ENCODE results near the gene UCN3. TPM values are rescaled to one million over a fixed set of nuclear protein-coding genes. Genes with fewer than 3 reads are reported as not detected.
"Not testable (repeated sequence)": the region's sequence is repeated elsewhere in the genome, so short reads cannot be mapped to it uniquely, and the experiment has no call there.

UCN3 gene
- total RNA-seq, 2 donors from 2014 or later: not detected

DNA sequence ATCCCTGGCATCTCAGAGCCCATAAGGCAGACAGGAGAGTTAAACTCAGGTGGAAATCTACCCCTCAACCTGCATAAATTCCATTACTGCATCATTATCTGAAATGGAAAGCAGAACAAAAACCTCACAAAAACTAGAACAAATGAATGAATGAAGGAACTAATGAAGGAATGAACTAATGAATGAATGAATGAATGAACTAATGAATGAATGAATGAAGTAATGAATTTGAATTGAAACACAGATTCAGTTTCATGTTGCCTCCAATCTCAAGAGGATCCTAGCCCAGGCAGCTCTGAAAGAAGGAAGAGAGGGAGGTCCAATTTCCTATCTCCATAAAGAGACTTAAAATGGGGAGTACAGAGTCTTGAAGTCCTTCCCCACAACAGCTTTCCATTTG, 1.9 kb upstream of the UCN3 start:
- DNase-seq (ENCODE audit: low spot score): no peak
- intact Hi-C loops (cut with DNase I): no loop called here

- intact Hi-C loops (cut with DNase I): no loop called here
- no peak for DNase-seq (ENCODE audit: low spot score)
These were observed 392 bp upstream of the UCN3 start for GRCh38 chr10:5364374-5364773.

DNA sequence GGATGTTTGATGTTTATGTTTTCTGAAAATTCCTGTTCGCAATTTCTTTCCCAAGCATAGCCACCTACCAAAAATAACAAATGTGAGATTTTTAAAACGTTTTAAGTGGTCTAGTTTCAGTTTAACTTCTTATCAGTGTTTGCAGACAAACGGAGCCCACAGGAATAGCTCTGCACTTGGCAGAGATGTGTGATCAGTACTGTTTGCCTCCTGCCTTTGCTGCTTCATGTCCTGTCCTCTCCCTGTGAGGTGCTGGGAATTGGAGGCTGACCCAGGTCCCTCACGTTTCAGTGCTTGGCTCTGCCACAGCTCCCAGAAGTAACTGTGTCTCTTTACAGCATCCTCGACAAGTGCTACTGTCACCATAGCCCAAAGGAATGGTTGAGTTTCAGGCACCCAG, 1.2 kb downstream of the UCN3 start:
- no peak for DNase-seq (ENCODE audit: low spot score)
- intact Hi-C loops (cut with DNase I): no loop called here

DNA sequence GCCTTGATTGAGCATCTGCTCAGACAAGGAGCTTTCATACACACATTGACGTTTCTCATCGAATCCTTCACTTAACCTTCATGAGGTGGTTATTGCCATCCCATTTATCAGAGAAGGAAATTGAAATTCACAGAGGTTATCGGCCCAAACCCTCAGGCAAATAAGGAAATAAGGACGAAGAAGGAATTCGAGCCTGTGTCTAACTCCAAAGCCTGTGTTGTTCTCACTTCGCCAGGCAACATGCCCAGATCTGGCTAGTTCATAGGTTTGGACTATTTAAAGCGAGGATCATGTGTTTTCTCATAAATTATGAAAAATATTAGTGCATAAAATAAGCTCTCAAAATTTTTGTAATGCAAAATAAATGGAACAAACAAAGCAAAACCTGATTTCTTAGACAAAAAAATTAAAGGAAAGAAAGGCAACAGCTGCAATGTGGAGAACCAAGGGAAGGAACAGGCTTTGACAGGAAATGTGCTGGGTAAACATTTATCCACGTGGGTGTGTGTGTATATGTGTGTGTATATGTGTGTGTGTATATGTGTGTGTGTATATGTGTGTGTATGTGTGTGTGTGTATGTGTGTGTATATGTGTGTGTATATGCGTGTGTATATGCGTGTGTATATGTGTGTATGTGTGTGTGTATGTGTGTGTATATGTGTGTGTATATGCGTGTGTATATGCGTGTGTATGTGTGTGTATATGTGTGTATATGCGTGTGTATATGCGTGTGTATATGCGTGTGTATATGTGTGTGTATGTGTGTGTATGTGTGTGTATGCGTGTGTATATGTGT, 4.8 kb downstream of the UCN3 start:
- no peak for DNase-seq (ENCODE audit: low spot score)
- intact Hi-C loops (cut with DNase I): loop anchor here in 1 of 2 donors (10.0 kb wide), 1 partner anchor 515 kb away; no protein-coding TSS in a partner anchor

DNA sequence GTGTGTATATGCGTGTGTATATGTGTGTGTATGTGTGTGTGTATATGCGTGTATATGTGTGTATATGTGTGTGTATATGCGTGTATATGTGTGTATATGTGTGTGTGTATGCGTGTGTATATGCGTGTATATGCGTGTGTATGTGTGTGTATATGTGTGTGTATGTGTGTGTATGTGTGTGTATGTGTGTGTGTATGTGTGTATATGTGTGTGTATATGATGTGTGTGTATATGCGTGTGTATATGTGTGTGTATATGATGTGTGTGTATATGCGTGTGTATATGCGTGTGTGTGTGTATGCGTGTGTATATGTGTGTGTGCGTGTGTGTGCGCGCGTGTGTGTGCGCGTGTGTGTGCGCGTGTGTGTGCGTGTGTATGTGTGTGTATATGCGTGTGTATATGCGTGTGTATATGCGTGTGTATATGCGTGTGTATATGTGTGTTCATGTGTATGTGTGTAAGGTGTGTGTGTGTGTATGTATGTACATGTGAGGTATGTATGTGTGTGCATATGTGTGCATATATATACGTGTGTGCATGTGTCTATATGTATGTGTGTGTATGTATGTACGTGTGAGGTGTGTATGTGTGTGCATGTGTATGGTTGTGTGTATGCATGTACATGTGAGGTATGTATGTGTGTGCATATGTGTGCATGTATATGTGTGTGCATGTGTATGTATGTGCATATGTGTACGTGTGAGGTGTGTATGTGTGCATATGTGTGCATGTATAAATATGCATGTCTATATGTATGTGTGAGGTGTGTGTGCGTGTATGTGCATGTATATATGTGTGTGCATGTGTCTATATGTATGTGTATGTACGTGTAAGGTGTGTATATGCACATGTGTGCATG, 6.0 kb downstream of the UCN3 start:
- DNase-seq (ENCODE audit: low spot score): no peak
- intact Hi-C loops (cut with DNase I): loop anchor here in 1 of 2 donors (10.0 kb wide), 1 partner anchor 516 kb away; no protein-coding TSS in a partner anchor

- intact Hi-C loops (cut with DNase I): loop anchor here in 1 of 2 donors (10.0 kb wide), 1 partner anchor 519 kb away; no protein-coding TSS in a partner anchor
- DNase-seq (ENCODE audit: low spot score): no peak
These were observed 8.5 kb downstream of the UCN3 start for GRCh38 chr10:5373307-5373706.

DNA sequence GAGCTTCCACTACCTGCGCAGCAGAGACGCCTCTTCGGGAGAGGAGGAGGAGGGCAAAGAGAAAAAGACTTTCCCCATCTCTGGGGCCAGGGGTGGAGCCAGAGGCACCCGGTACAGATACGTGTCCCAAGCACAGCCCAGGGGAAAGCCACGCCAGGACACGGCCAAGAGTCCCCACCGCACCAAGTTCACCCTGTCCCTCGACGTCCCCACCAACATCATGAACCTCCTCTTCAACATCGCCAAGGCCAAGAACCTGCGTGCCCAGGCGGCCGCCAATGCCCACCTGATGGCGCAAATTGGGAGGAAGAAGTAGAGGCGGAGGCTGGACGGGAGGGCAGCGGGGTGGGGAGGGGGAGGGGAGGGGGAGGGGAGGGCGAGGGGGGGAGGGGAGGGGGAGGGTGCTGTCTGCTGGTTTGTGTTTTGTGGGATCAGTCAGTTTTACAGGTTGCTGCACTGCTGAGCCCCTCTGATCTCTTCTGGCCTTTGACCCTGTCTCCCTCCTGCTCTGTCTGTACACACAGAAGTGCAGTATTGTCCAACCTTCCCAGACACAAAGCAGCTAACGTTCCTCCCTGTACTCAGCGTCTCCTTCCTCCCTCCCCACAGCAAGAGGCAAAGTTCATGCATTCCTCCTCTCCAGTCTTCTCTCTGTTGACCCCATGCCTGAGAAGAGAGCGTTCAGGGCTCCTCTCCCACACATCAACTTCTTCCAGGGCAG, 9.3 kb downstream of the UCN3 start:
- no peak for DNase-seq (ENCODE audit: low spot score)
- intact Hi-C loops (cut with DNase I): loop anchor here in 1 of 2 donors (10.0 kb wide), 1 partner anchor 519 kb away; no protein-coding TSS in a partner anchor

DNA sequence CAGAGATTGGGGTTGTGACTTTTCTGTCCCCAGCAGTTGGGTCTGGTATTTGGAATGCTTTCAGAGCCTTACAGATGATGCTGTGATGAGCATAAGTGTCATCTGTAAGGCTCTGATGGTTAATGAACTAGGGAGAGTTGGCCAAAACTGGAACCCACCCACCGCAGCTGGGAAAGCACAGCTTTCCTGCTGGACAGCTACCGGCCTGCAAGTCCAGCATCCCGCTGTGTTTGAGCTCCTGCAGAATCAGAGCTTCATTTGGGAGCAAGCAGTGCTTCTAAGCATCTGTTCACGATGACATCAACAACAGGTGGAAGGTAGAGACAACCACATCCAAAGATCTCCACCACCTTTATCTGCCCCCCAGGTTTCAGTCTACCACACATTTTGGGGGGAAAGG, 11.7 kb downstream of the UCN3 start:
- intact Hi-C loops (cut with DNase I): loop anchor here in 1 of 2 donors (10.0 kb wide), 1 partner anchor 522 kb away; no protein-coding TSS in a partner anchor
- DNase-seq (ENCODE audit: low spot score): no peak

GRCh38 chr10:5379202-5379601, 14.4 kb downstream of the UCN3 start:
- DNase-seq (ENCODE audit: low spot score): not testable (repeated sequence)
- intact Hi-C loops (cut with DNase I): loop anchor here in 1 of 2 donors (10.0 kb wide), 1 partner anchor 524 kb away; no protein-coding TSS in a partner anchor

DNA sequence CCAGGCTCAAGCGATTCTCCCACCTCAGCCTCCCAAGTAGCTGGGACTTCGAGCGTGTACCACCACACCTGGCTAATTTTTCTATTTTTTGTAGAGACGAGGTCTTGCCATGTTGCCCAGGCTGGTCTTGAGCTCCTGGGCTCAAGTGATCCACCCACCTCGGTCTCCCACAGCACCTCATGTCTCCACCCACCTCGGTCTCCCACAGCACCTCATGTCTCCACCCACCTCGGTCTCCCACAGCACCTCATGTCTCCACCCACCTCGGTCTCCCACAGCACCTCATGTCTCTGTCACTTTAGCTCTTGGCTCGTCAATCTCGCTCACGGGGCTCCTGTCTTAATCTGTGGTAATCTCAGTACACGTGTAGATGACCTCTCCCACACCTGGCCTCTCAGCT, 15.6 kb downstream of the UCN3 start:
- DNase-seq (ENCODE audit: low spot score); intact Hi-C loops (cut with DNase I): not testable (repeated sequence)

GRCh38 chr10:5381187-5381586, 16.4 kb downstream of the UCN3 start:
- intact Hi-C loops (cut with DNase I): no loop called here
- no peak for DNase-seq (ENCODE audit: low spot score)

DNA sequence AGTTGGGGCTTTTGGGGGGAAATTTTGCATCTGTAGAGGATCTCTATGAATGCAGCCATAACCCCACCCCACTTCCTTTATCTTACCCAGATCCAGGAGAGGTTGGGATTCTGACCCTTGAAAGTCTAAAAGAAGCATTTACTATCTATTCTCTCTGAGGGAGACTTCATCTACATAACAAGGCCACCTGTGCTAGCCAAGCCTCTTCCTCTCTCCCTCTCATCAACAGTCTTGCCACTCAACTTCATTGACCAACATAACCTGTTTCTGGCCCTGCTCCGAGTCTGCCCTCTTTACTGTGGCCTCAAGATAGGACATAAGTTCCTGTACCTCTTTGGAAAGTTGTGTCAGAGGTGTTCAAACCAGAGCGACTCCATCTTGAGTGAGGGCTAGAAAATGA, 20.5 kb downstream of the UCN3 start:
- no peak for DNase-seq (ENCODE audit: low spot score)
- intact Hi-C loops (cut with DNase I): no loop called here

- DNase-seq (ENCODE audit: low spot score): no peak
- intact Hi-C loops (cut with DNase I): no loop called here
These were observed 22.4 kb downstream of the UCN3 start for GRCh38 chr10:5387169-5387568.

DNA sequence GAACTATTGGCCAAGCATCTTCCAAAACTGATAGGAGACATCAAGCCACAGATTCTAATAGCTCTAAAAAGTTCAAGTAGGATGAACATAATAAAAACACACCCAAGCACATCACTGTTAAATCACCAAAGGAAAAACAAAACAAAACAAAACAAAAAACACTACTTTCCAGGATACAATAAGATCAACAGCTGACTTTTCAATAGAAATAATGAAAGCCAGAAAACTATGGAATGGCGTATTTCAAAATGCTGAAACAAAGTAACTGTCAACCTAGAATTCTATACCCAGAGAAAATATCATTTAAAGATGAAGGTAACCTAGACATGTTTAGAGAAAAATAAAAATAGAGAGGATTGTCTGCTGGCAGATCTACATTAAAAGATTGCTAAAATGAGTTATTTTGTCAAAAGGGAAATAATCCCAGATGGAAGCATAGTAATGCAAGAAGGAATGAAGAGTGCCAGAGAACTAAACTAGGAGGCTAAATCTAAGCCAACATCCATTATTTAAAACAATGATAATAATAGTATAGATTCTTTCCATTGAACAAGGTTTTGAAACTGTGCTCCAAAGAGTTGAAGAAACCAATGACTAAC, 25.9 kb downstream of the UCN3 start:
- DNase-seq (ENCODE audit: low spot score): no peak
- intact Hi-C loops (cut with DNase I): no loop called here

- intact Hi-C loops (cut with DNase I): no loop called here
- no peak for DNase-seq (ENCODE audit: low spot score)
These were observed 27.0 kb downstream of the UCN3 start for GRCh38 chr10:5391790-5392189.

GRCh38 chr10:5393529-5393928, 28.8 kb downstream of the UCN3 start:
- intact Hi-C loops (cut with DNase I): no loop called here
- no peak for DNase-seq (ENCODE audit: low spot score)

DNA sequence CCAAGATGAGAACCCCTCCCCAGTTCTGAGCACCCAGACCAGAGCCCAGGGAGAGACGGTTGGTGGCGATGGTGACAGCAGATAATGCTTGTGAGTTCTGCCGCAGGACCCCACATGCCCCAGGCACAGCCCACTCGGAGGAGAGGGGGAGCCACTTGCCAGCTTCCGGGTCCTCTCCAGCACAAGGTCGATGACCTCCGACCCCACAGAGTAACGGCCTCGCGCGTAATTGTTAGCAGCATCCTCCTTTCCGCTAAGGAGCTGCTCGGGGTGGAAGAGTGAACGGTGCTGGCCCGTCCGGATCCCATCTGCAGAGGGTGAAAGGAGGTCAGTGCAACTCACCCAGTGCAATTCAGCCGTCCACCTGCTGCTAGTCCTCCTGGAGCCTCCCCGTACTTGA, 30.4 kb downstream of the UCN3 start:
- intact Hi-C loops (cut with DNase I): no loop called here
- no peak for DNase-seq (ENCODE audit: low spot score)

GRCh38 chr10:5396556-5397300, 32.0 kb downstream of the UCN3 start:
- intact Hi-C loops (cut with DNase I): no loop called here
- DNase-seq (ENCODE audit: low spot score): no peak
